ENCODE measurements around the gene PRR35.

The PRR35 gene

GRCh38 chr16:565419-566330, 5.5 kb downstream of the PRR35 start:
- DNase-seq: no peak

- DNase-seq: peak in 4 of 6 experiments; percentile 19 to 50 (median 35)
Measured at GRCh38 chr16:566475-567372, 6.5 kb downstream of the PRR35 start, which contains the start of gene NHLRC4. Gene NHLRC4 (plus strand): TSS chr16:567005. CDS start chr16:568048, 1,043 bp downstream.

DNA sequence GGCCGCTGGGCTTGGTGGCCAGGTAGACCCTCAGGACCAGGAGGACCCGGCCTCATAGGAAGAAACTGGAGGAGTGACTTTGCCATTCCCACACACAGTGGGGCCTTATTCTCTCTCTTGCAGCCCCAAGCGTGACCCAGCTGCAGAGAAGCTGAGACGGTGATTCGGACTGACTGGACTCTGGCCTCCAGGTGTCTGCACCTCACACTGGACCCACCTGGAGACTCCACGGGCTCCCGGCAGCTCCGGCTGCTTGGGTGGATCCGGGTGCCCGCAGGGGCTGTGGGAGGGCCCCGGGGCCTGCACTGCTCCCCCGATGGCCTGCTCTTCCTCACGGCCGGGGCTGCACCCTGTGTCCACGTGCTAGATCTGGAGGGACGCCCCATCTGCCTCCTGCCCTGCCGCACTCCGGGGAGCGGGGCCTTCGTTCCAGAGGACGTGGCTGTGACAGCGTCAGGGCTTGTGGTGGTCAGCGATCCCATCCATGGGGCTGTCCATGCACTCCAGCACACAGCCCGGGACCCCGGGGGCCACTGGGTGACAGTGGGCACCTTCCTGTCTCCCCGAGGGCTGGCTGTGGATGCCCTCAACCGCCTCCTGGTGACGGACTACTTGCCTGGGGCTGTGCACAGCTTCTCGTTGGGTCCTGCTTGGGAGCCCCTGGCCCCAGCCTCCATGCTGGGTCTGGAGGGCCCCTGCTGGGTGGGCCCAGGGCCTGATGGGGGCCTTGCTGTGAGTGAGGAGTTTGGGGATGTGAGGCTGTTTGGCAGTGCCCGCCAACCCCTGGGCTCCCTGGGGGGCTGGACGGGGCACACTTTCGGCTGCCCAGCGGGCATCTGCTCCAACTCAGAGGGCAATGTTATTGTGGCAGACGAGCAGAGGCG, 7.4 kb downstream of the PRR35 start:
- no peak for DNase-seq

GRCh38 chr16:568401-569258, 8.4 kb downstream of the PRR35 start:
- no peak for DNase-seq

GRCh38 chr16:569445-570254, 9.5 kb downstream of the PRR35 start, which contains the start of gene PIGQ:
Gene PIGQ (plus strand): TSS chr16:569968. CDS start chr16:574075, 4,107 bp downstream.
- DNase-seq: peak; percentile 41 to 77 (median 64)

DNA sequence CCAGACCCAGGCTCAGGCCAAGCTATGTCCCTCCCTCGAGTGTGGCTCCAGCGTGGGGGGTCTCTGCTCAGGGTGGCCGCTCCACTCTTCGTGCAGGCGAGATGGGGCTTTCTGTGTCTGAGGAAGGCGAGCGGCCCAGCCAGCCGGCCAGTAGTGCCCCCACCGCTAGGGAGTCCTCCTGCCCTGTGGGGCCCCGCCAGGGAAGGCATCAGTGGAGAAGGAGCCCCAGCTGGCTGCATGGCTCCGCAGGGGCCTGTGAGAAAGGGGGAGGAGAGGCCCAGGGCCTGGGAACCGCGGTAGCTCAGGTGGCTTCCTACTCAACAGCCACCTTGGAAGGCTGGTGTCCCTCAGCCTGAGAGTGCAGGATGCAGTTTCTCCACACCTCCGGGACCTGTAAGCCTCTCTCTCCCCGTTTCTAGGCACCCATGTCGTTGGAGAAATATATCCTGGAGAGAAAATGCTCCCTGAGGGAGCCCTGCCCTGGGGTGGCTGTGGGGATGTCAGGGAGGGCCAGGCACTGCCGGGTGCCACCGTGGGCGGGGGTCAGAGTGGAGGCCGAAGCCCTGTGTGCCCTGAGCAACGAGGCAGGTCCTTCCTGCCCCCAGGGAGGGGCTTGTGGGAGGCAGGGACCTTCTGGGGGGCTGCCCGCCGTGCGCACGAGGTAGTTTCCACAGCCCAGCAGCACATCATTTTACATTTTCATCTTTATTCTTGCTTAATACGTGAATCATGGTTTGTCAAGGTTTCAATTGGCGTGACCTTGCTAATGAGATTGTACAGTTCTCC, 12.9 kb downstream of the PRR35 start:
- no peak for DNase-seq

GRCh38 chr16:574021-574760, 14.0 kb downstream of the PRR35 start:
- no peak for DNase-seq

- DNase-seq: no peak
Measured at GRCh38 chr16:575354-576196, 15.4 kb downstream of the PRR35 start.

DNA sequence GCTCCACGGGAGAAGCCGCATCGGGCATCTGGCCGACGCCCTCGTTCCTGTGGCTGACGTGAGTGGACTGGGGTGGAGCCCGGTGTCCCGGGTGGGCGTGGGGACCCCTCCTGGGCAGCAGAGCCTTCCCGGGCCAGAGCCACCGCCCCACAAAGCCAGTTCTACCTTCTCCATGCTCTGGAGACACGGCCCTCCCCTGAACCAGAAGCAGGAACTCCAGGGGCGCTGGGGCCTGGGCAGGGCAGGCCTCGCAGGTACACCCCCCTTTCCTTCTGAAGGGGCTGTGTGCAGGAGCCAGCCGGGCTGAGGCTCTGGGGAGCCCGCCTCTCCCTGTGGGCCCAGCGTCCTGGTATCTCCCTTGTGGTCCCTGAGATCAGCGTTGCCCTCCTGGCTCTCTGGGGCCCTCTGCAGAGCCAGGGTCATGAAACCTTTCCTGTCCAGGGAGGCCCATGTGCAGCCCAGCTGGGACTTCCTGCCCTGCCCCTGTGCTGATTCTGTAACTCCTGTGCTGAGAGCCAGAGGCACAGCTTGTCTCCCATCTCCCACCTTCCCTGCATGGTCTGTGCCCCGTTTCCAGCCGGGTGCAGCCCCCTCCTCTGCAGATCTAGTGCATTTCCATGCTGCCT, 16.1 kb downstream of the PRR35 start:
- DNase-seq: no peak

DNA sequence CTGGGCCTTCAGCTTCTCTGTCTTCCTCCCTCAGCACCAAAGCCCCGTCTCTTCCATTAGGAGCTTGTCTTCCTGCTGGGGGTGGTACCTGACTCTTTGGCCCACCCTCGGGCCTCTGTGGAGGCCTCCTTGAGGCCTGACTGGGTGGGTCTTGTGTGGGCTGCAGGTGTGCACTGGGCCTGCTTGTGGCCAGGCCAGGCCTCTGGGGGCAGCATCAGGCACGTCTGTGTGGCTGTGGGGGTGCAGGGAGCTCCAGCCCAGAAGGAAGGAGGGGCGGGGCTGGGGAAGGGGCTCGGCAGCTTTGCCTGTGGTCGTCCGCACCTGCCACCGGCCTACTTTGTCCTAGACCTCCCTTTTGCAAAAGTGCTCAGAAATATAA, 16.6 kb downstream of the PRR35 start:
- DNase-seq: no peak

GRCh38 chr16:577796-578195, 17.6 kb downstream of the PRR35 start:
- no peak for DNase-seq

- DNase-seq: no peak
Measured at GRCh38 chr16:578232-578869, 18.2 kb downstream of the PRR35 start.

- DNase-seq: peak; percentile 18 to 63 (median 42)
Measured at GRCh38 chr16:578870-579405, 18.7 kb downstream of the PRR35 start.

GRCh38 chr16:580141-580945, 20.1 kb downstream of the PRR35 start:
- DNase-seq: no peak

DNA sequence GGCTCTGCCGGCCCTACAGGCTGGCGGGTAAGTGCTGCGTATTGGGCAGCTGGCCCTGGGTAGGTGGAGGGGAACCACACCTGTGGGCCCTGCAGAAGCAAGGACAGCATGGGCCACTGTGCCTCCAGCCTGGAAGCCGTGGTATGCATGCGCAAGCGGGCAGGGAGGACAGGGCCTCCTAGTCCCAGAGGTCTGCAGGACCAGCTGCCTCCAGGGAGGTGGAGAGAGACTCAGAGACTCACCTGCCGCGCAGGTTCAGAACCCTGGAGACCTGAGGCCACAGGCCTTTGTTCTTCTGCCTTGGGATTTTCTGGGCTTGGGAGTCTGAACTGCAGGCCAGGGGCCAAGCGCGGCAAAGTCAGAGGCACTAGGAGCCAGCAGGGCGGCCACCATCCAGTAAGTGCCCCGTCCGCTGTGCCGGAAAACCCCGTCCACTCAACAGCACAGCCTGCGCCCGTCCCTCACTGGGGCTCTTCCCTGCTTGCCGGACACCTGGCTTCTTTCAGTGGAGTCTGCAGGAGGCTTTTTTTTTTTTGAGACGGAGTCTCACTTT, 20.8 kb downstream of the PRR35 start:
- no peak for DNase-seq

All from stimulated activated naive CD4-positive, alpha-beta T cell (primary cell).